SK-N-SH treated with all-trans-retinoic acid at 6 μM for 48 hours (cell line): Measurements from ENCODE around the gene SMYD3.

Experiments
- BACH2 ChIP-seq: fragments of 250-450 bp; sonication (Bioruptor Pico); IDR thresholded peaks from 2 replicates; pipeline ENCODE4 v1.9.0; 2021; ENCODE audit warnings: mild to moderate bottlenecking, borderline replicate concordance
- GLIS3 ChIP-seq: fragments of 250-450 bp; sonication (Bioruptor Pico); IDR thresholded peaks from 2 replicates; pipeline ENCODE4 v1.5.0; 2020; ENCODE audit warnings: mild to moderate bottlenecking, moderate library complexity
- PATZ1 ChIP-seq: fragments of 250-450 bp; sonication (Bioruptor Pico); IDR thresholded peaks from 2 replicates; pipeline ENCODE4 v1.8.0; 2020; ENCODE audit warnings: mild to moderate bottlenecking, moderate library complexity, borderline replicate concordance
- ZC3H10 ChIP-seq: fragments of 250-450 bp; sonication (Bioruptor Pico); IDR thresholded peaks from 2 replicates; pipeline ENCODE4 v1.5.1; 2021; ENCODE audit warnings: mild to moderate bottlenecking, moderate library complexity

- TF ChIP-seq PATZ1 (no peak), BACH2 (CRISPR knock-in tag) (no peak), ZC3H10 (CRISPR knock-in tag) (no peak), GLIS3 (no peak)
Measured at GRCh38 chr1:246078126-246078887, 428.8 kb downstream of the SMYD3 start.
